Neural cell (in vitro differentiated cells): ENCODE data around the gene HAUS6. TPM values are rescaled to one million over a fixed set of nuclear protein-coding genes. Genes with fewer than 3 reads are reported as not detected.

Experiments
- H2AFZ ChIP-seq: fragments of 200-600, 300-800 bp; sonication (generic), shearing (Covaris generic); 2 replicates; pipeline ENCODE4 v1.6.0; 2014; ENCODE audit warnings: low read depth, mild to moderate bottlenecking, antibody characterized with exemption, low read length, moderate library complexity
- H3F3A ChIP-seq: fragments of 200-600 bp; shearing (Covaris generic); 2 replicates; pipeline ENCODE4 v1.6.1; 2016; ENCODE audit warnings: mild to moderate bottlenecking, moderate library complexity, mixed read lengths, antibody characterized with exemption, low read length; ENCODE audit not compliant: insufficient read depth, poor library complexity, severe bottlenecking
- H3K27ac ChIP-seq: fragments of 200-600, 300-800 bp; sonication (generic), shearing (Covaris generic); 2 replicates; pipeline ENCODE4 v1.5.1; 2014; ENCODE audit warnings: mild to moderate bottlenecking, low read length, moderate library complexity
- H3K27me3 ChIP-seq: fragments of 300-800, 200-600 bp; sonication (generic), shearing (Covaris generic); 2 replicates; pipeline ENCODE4 v1.6.0; 2014; ENCODE audit warnings: mild to moderate bottlenecking, low read depth, low read length, moderate library complexity; ENCODE audit not compliant: insufficient read depth
- H3K36me3 ChIP-seq: fragments of 300-800, 200-600 bp; sonication (generic), shearing (Covaris generic); 2 replicates; pipeline ENCODE4 v1.5.1; 2014; ENCODE audit warnings: mild to moderate bottlenecking, antibody characterized with exemption, low read length, moderate library complexity; ENCODE audit not compliant: insufficient read depth
- H3K4me2 ChIP-seq: fragments of 300-800, 200-600 bp; sonication (generic), shearing (Covaris generic); 2 replicates; pipeline ENCODE4 v1.6.0; 2014; ENCODE audit warnings: mild to moderate bottlenecking, low read length
- H3K4me3 ChIP-seq: fragments of 300-800, 200-600 bp; sonication (generic), shearing (Covaris generic); 2 replicates; pipeline ENCODE4 v1.5.1; 2014; ENCODE audit warnings: mild to moderate bottlenecking, low read length, moderate library complexity
- H3K79me2 ChIP-seq: fragments of 200-600 bp; shearing (Covaris generic); replicated peaks from 2 replicates; pipeline ENCODE4 v1.6.0; 2014; ENCODE audit warnings: mild to moderate bottlenecking, low read length, moderate library complexity; ENCODE audit not compliant: insufficient read depth
- H3K9ac ChIP-seq: fragments of 300-800, 200-600 bp; sonication (generic), shearing (Covaris generic); 2 replicates; pipeline ENCODE4 v1.6.1; 2016; ENCODE audit warnings: mild to moderate bottlenecking, low read length, mixed read lengths
- H3K9me2 ChIP-seq: fragments of 200-600 bp; shearing (Covaris generic); 2 replicates; pipeline ENCODE4 v1.6.1; 2016; ENCODE audit warnings: mild to moderate bottlenecking, low read length, mixed read lengths; ENCODE audit not compliant: insufficient read depth
- H3K9me3 ChIP-seq: fragments of 200-600, 300-800 bp; sonication (generic), shearing (Covaris generic); 2 replicates; pipeline ENCODE4 v1.6.1; 2016; ENCODE audit warnings: mild to moderate bottlenecking, mixed run types, low read length, moderate library complexity, mixed read lengths
- H4K20me1 ChIP-seq: fragments of 200-600 bp; shearing (Covaris generic); 2 replicates; pipeline ENCODE4 v1.6.1; 2016; ENCODE audit warnings: mild to moderate bottlenecking, mixed run types; ENCODE audit not compliant: insufficient read depth
- EP300 ChIP-seq: fragments of 450-650 bp; conservative IDR thresholded peaks from 2 replicates; pipeline ENCODE4 v1.6.1; 2014; ENCODE audit warnings: antibody characterized with exemption, mild to moderate bottlenecking, moderate library complexity; ENCODE audit not compliant: poor library complexity, severe bottlenecking
- EZH2 ChIP-seq: fragments of 200-600, 300-800 bp; shearing (Covaris generic), sonication (generic); IDR thresholded peaks from 2 replicates; pipeline ENCODE4 v1.6.1; 2014; ENCODE audit warnings: antibody characterized with exemption, low read length, borderline replicate concordance, mild to moderate bottlenecking; ENCODE audit not compliant: insufficient read depth, poor library complexity, severe bottlenecking
- MXI1 ChIP-seq: fragments of 450-650 bp; conservative IDR thresholded peaks from 2 replicates; pipeline ENCODE4 v1.6.1; 2014; ENCODE audit warnings: antibody characterized with exemption, mild to moderate bottlenecking; ENCODE audit not compliant: poor library complexity, severe bottlenecking
- POLR2AphosphoS5 ChIP-seq: IDR thresholded peaks from 2 replicates; pipeline ENCODE4 v1.6.1; 2012
- RAD21 ChIP-seq: fragments of 450-650 bp; conservative IDR thresholded peaks from 2 replicates; pipeline ENCODE4 v1.6.1; 2014; ENCODE audit warnings: antibody characterized with exemption, mild to moderate bottlenecking, moderate library complexity
- SMC3 ChIP-seq: fragments of 450-650 bp; conservative IDR thresholded peaks from 2 replicates; pipeline ENCODE4 v1.6.1; 2014; ENCODE audit warnings: antibody characterized with exemption, mild to moderate bottlenecking, moderate library complexity; ENCODE audit not compliant: poor library complexity
- TAF1 ChIP-seq: IDR thresholded peaks from 2 replicates; pipeline ENCODE4 v1.6.1; 2012; ENCODE audit warnings: low read depth
- polyA plus RNA-seq: library from polyadenylated mRNA; depleted of rRNA; stranded (reverse); fragments of >200 nt; gene quantifications from 2 replicates; pipeline ENCODE4 v1.2.3, GENCODE V29; 2014
- TF ChIP-seq, protein P1 (sequence below): IDR thresholded peaks from 2 replicates; pipeline ENCODE4 v1.6.1; 2012; ENCODE audit warnings: borderline replicate concordance
- TF ChIP-seq, protein P2 (sequence below): fragments of 450-650 bp; IDR thresholded peaks from 2 replicates; pipeline ENCODE4 v1.5.1; 2014; ENCODE audit warnings: antibody characterized with exemption, mild to moderate bottlenecking, moderate library complexity; ENCODE audit not compliant: poor library complexity, severe bottlenecking

Gene HAUS6
- polyA plus RNA-seq, 1 donor from 2014 or later = 15.2 TPM

DNA sequence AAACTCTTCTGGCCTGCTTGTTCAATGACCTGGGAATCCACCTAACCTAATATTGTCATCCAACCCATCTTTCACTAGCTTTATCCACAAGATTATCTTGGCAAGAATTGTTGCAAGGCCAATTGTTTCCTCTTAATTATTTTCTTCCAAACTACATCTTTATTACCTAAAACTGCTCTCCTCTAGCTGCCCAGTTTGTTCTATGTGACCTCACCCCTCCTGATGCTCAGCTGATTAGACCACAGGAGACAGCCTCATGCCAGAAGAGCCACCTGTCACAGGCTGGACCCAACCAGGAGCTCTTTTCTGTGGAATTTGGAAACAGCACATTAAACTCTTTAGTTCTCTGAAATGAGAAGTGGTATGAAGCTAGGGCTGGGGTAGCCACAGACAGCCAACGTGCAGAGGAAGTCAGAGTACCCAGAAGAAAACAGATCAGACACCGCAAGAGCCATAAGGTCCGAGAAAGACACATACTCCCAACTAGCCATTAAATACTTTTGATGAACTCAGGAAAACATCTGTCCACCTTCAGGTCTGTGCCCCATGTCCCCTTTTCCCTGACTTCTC, 81.7 kb downstream of the HAUS6 start:
- Histone ChIP-seq H3K79me2 (no peaks in the 10 kb centered on the region), H3K27me3 (no peaks in the 10 kb centered on the region), H3K27ac (no peak overlapping the region), H3K9ac (no peak overlapping the region), H3K4me2 (no peak overlapping the region), H3K4me3 (no peak overlapping the region), H4K20me1 (no peaks in the 10 kb centered on the region), H3K9me3 (no peaks in the 10 kb centered on the region), H2AFZ (no peak overlapping the region), H3K36me3 (no peaks in the 10 kb centered on the region), H3F3A (no peaks in the 10 kb centered on the region), H3K9me2 (no peaks in the 10 kb centered on the region)
- TF ChIP-seq MXI1 (no peak), SMC3 (no peak), RAD21 (no peak), EZH2 (no peak), EP300 (no peak)
- TF ChIP-seq, protein P1, sequence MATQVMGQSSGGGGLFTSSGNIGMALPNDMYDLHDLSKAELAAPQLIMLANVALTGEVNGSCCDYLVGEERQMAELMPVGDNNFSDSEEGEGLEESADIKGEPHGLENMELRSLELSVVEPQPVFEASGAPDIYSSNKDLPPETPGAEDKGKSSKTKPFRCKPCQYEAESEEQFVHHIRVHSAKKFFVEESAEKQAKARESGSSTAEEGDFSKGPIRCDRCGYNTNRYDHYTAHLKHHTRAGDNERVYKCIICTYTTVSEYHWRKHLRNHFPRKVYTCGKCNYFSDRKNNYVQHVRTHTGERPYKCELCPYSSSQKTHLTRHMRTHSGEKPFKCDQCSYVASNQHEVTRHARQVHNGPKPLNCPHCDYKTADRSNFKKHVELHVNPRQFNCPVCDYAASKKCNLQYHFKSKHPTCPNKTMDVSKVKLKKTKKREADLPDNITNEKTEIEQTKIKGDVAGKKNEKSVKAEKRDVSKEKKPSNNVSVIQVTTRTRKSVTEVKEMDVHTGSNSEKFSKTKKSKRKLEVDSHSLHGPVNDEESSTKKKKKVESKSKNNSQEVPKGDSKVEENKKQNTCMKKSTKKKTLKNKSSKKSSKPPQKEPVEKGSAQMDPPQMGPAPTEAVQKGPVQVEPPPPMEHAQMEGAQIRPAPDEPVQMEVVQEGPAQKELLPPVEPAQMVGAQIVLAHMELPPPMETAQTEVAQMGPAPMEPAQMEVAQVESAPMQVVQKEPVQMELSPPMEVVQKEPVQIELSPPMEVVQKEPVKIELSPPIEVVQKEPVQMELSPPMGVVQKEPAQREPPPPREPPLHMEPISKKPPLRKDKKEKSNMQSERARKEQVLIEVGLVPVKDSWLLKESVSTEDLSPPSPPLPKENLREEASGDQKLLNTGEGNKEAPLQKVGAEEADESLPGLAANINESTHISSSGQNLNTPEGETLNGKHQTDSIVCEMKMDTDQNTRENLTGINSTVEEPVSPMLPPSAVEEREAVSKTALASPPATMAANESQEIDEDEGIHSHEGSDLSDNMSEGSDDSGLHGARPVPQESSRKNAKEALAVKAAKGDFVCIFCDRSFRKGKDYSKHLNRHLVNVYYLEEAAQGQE = no peak
- TF ChIP-seq, protein P2, sequence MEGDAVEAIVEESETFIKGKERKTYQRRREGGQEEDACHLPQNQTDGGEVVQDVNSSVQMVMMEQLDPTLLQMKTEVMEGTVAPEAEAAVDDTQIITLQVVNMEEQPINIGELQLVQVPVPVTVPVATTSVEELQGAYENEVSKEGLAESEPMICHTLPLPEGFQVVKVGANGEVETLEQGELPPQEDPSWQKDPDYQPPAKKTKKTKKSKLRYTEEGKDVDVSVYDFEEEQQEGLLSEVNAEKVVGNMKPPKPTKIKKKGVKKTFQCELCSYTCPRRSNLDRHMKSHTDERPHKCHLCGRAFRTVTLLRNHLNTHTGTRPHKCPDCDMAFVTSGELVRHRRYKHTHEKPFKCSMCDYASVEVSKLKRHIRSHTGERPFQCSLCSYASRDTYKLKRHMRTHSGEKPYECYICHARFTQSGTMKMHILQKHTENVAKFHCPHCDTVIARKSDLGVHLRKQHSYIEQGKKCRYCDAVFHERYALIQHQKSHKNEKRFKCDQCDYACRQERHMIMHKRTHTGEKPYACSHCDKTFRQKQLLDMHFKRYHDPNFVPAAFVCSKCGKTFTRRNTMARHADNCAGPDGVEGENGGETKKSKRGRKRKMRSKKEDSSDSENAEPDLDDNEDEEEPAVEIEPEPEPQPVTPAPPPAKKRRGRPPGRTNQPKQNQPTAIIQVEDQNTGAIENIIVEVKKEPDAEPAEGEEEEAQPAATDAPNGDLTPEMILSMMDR = no peak

DNA sequence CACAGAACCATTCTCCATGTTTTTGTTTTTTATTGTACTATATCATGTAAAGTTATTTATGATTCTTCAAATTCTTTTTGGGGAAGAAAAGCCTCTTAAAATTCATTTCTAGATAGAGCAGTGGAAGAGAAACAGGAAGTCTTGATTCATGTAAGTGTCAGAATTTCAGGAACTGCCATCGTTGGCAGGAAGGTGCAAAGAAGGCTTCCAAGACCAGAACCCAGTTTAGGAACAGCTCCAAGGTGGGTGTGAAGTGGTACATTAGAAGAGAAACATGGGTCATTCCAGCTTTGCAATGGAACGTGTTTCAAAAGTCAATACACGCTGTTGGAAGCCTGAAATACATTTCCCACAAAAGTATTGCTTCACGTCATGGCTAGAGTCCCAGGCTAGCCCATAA, 84.5 kb downstream of the HAUS6 start:
- Histone ChIP-seq H4K20me1 (no peaks in the 10 kb centered on the region), H3F3A (no peaks in the 10 kb centered on the region), H3K79me2 (no peaks in the 10 kb centered on the region), H2AFZ (no peak overlapping the region), H3K9me2 (no peaks in the 10 kb centered on the region), H3K27ac (no peak overlapping the region), H3K9me3 (no peaks in the 10 kb centered on the region), H3K4me3 (no peak overlapping the region), H3K36me3 (no peaks in the 10 kb centered on the region), H3K27me3 (no peaks in the 10 kb centered on the region), H3K4me2 (no peak overlapping the region), H3K9ac (no peak overlapping the region)
- TF ChIP-seq, protein P2 = no peak
- TF ChIP-seq, protein P1 = no peak
- TF ChIP-seq TAF1 (no peak), RAD21 (no peak), SMC3 (no peak), EP300 (no peak), POLR2AphosphoS5 (no peak), MXI1 (no peak), EZH2 (no peak)
